ENCODE measurements around the gene EDC4.
"Not testable (repeated sequence)": the region's sequence is repeated elsewhere in the genome, so short reads cannot be mapped to it uniquely, and the experiment has no call there.

- TF ChIP-seq, protein P1, sequence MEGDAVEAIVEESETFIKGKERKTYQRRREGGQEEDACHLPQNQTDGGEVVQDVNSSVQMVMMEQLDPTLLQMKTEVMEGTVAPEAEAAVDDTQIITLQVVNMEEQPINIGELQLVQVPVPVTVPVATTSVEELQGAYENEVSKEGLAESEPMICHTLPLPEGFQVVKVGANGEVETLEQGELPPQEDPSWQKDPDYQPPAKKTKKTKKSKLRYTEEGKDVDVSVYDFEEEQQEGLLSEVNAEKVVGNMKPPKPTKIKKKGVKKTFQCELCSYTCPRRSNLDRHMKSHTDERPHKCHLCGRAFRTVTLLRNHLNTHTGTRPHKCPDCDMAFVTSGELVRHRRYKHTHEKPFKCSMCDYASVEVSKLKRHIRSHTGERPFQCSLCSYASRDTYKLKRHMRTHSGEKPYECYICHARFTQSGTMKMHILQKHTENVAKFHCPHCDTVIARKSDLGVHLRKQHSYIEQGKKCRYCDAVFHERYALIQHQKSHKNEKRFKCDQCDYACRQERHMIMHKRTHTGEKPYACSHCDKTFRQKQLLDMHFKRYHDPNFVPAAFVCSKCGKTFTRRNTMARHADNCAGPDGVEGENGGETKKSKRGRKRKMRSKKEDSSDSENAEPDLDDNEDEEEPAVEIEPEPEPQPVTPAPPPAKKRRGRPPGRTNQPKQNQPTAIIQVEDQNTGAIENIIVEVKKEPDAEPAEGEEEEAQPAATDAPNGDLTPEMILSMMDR (IDR thresholded peaks at IDR 0.05 in 2 of 3, conservative IDR thresholded peaks at IDR 0.05 in 1 of 3; ENCODE audit: borderline replicate concordance in 1 of 3, insufficient read depth in 1 of 3, low read depth in 2 of 3, low read length in 2 of 3): not testable (repeated sequence)
- TF ChIP-seq POLR2A (IDR thresholded peaks at IDR 0.05; ENCODE audit: borderline replicate concordance, extremely low read depth, insufficient read depth, insufficient read length); POLR2AphosphoS5 (IDR thresholded peaks at IDR 0.05; ENCODE audit: low read depth, low read length); RAD21 (IDR thresholded peaks at IDR 0.05; ENCODE audit: low read depth); YY1 (IDR thresholded peaks at IDR 0.05; ENCODE audit: extremely low read depth, insufficient replicate concordance, low read depth, low read length); CEBPB (IDR thresholded peaks at IDR 0.05; ENCODE audit: low read depth); MAX (IDR thresholded peaks at IDR 0.05); EZH2phosphoT487 (IDR thresholded peaks at IDR 0.05; ENCODE audit: borderline replicate concordance); SIN3A (IDR thresholded peaks at IDR 0.05; ENCODE audit: low read depth); EZH2 (IDR thresholded peaks at IDR 0.05): not testable (repeated sequence)
- TF ChIP-seq, protein P2, sequence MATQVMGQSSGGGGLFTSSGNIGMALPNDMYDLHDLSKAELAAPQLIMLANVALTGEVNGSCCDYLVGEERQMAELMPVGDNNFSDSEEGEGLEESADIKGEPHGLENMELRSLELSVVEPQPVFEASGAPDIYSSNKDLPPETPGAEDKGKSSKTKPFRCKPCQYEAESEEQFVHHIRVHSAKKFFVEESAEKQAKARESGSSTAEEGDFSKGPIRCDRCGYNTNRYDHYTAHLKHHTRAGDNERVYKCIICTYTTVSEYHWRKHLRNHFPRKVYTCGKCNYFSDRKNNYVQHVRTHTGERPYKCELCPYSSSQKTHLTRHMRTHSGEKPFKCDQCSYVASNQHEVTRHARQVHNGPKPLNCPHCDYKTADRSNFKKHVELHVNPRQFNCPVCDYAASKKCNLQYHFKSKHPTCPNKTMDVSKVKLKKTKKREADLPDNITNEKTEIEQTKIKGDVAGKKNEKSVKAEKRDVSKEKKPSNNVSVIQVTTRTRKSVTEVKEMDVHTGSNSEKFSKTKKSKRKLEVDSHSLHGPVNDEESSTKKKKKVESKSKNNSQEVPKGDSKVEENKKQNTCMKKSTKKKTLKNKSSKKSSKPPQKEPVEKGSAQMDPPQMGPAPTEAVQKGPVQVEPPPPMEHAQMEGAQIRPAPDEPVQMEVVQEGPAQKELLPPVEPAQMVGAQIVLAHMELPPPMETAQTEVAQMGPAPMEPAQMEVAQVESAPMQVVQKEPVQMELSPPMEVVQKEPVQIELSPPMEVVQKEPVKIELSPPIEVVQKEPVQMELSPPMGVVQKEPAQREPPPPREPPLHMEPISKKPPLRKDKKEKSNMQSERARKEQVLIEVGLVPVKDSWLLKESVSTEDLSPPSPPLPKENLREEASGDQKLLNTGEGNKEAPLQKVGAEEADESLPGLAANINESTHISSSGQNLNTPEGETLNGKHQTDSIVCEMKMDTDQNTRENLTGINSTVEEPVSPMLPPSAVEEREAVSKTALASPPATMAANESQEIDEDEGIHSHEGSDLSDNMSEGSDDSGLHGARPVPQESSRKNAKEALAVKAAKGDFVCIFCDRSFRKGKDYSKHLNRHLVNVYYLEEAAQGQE (IDR thresholded peaks at IDR 0.05; ENCODE audit: low read depth): not testable (repeated sequence)
- TF ChIP-seq, protein P3, sequence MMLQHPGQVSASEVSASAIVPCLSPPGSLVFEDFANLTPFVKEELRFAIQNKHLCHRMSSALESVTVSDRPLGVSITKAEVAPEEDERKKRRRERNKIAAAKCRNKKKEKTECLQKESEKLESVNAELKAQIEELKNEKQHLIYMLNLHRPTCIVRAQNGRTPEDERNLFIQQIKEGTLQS (IDR thresholded peaks at IDR 0.05): not testable (repeated sequence)
Observed at GRCh38 chr16:67837190-67837589, 35.7 kb upstream of the EDC4 start.
